Astrocyte (in vitro differentiated cells and primary cell): ENCODE measurements around the gene VRK2. TPM values are rescaled to one million over a fixed set of nuclear protein-coding genes. Genes with fewer than 3 reads are reported as not detected.
A peak's percentile ranks its signal among the peaks of the same experiment; 100 is the strongest.

Experiments used
- DNase-seq: peaks from one replicate; pipeline ENCODE4 v3.0.0-alpha.2; 2010; ENCODE audit warnings: low read depth
- FAIRE-seq: peaks from 2 replicates; lab custom pipeline; 2011; peaks lifted over from hg19 to GRCh38; lab: Jason Lieb, UNC
- H2AFZ ChIP-seq: 2 replicates; pipeline ENCODE4 v1.6.0; 2012; ENCODE audit warnings: low read depth, low read length, inconsistent platforms
- H3K27ac ChIP-seq: 2 replicates; pipeline ENCODE4 v1.5.1; 2011; ENCODE audit warnings: low read depth, low read length, inconsistent platforms
- H3K27me3 ChIP-seq: 2 replicates; pipeline ENCODE4 v1.6.0; 2011; ENCODE audit warnings: low read length, inconsistent platforms; ENCODE audit not compliant: insufficient read depth
- H3K36me3 ChIP-seq: 2 replicates; pipeline ENCODE4 v1.5.1; 2011; ENCODE audit warnings: low read length, inconsistent platforms; ENCODE audit not compliant: insufficient read depth
- H3K4me1 ChIP-seq: 2 replicates; pipeline ENCODE4 v1.5.1; 2011; ENCODE audit warnings: low read length, inconsistent platforms; ENCODE audit not compliant: insufficient read depth
- H3K4me2 ChIP-seq: 2 replicates; pipeline ENCODE4 v1.6.0; 2012; ENCODE audit warnings: low read length, inconsistent platforms
- H3K4me3 ChIP-seq: 2 replicates; pipeline ENCODE4 v1.5.1; 2011; ENCODE audit warnings: low read depth, mild to moderate bottlenecking, low read length, inconsistent platforms; ENCODE audit not compliant: insufficient read depth
- H3K79me2 ChIP-seq: 2 replicates; pipeline ENCODE4 v1.6.0; 2012; ENCODE audit warnings: mild to moderate bottlenecking, low read length, inconsistent platforms; ENCODE audit not compliant: insufficient read depth
- H3K9ac ChIP-seq: 2 replicates; pipeline ENCODE4 v1.6.0; 2012; ENCODE audit warnings: mild to moderate bottlenecking, low read length, inconsistent platforms
- H3K9me3 ChIP-seq: 2 replicates; pipeline ENCODE4 v1.5.1; 2012; ENCODE audit warnings: low read depth, mild to moderate bottlenecking, low read length, inconsistent platforms; ENCODE audit not compliant: insufficient read depth
- H4K20me1 ChIP-seq: 2 replicates; pipeline ENCODE4 v1.6.0; 2012; ENCODE audit warnings: low read length, inconsistent platforms; ENCODE audit not compliant: insufficient read depth
- H3K27ac Mint-ChIP-seq: one replicate; pipeline ENCODE4 v1.8.0; 2021; ENCODE audit warnings: mild to moderate bottlenecking, mixed read lengths; ENCODE audit not compliant: unreplicated experiment
- H3K27me3 Mint-ChIP-seq: one replicate; pipeline ENCODE4 v1.8.0; 2021; ENCODE audit warnings: low read depth, mixed read lengths; ENCODE audit not compliant: unreplicated experiment
- H3K36me3 Mint-ChIP-seq: one replicate; pipeline ENCODE4 v1.8.0; 2021; ENCODE audit warnings: low read depth, mixed read lengths; ENCODE audit not compliant: unreplicated experiment
- H3K4me1 Mint-ChIP-seq: one replicate; pipeline ENCODE4 v1.8.0; 2021; ENCODE audit warnings: low read depth, mixed read lengths; ENCODE audit not compliant: unreplicated experiment
- H3K4me3 Mint-ChIP-seq: one replicate; pipeline ENCODE4 v1.8.0; 2021; ENCODE audit warnings: mild to moderate bottlenecking, moderate library complexity, mixed read lengths; ENCODE audit not compliant: unreplicated experiment
- H3K9me3 Mint-ChIP-seq: one replicate; pipeline ENCODE4 v1.8.0; 2021; ENCODE audit warnings: mild to moderate bottlenecking, mixed read lengths; ENCODE audit not compliant: unreplicated experiment
- CTCF ChIP-seq: IDR thresholded peaks from 2 replicates; pipeline ENCODE4 v1.5.1; 2011; ENCODE audit warnings: low read depth, mild to moderate bottlenecking, inconsistent platforms, low read length, moderate library complexity; ENCODE audit not compliant: insufficient read depth
- EZH2 ChIP-seq: IDR thresholded peaks from 2 replicates; pipeline ENCODE4 v1.6.1; 2012; ENCODE audit warnings: mild to moderate bottlenecking, low read length, inconsistent platforms; ENCODE audit not compliant: insufficient read depth
- total RNA-seq: library from RNA; stranded (reverse); gene quantifications from 2 replicates; pipeline ENCODE4 v1.2.1, GENCODE V29; 2021

VRK2 gene
- total RNA-seq, 1 donor from 2014 or later: 28.6 TPM

GRCh38 chr2:58035352-58035751 lies 11.3 kb upstream of the VRK2 start:
- no peak overlapping the region for H3K4me3 ChIP-seq
- FAIRE-seq: no peak

GRCh38 chr2:58039170-58039611 lies 7.4 kb upstream of the VRK2 start:
- H3K9ac ChIP-seq: peak overlapping the region; percentile 16
- peaks cover 2% of the 10 kb centered on the region for H3K36me3 Mint-ChIP-seq
- H2AFZ ChIP-seq: no peak overlapping the region
- FAIRE-seq (peak; percentile 72), DNase-seq (peak; percentile 68)
- peak overlapping the region; percentile 83 for H3K27ac Mint-ChIP-seq
- no peak overlapping the region for H3K4me3 Mint-ChIP-seq
- H3K4me2 ChIP-seq: peak overlapping the region; percentile 48
- no peak overlapping the region for H3K4me3 ChIP-seq
- no peaks in the 10 kb centered on the region for H4K20me1 ChIP-seq
- H3K27me3 ChIP-seq: no peaks in the 10 kb centered on the region
- no peaks in the 10 kb centered on the region for H3K9me3 Mint-ChIP-seq
- no peak overlapping the region for H3K27ac ChIP-seq
- TF ChIP-seq EZH2 (no peak), CTCF (no peak)
- H3K79me2 ChIP-seq: no peaks in the 10 kb centered on the region
- H3K9me3 ChIP-seq: no peaks in the 10 kb centered on the region
- peaks cover 20% of the 10 kb centered on the region for H3K4me1 Mint-ChIP-seq
- H3K4me1 ChIP-seq: peaks cover 9% of the 10 kb centered on the region
- H3K27me3 Mint-ChIP-seq: no peaks in the 10 kb centered on the region
- no peaks in the 10 kb centered on the region for H3K36me3 ChIP-seq

More at GRCh38 chr2:58035352-58035751, 11.3 kb upstream of the VRK2 start:
- Mint-ChIP-seq H3K27me3 (no peaks in the 10 kb centered on the region), H3K4me1 (peaks cover 26% of the 10 kb centered on the region), H3K4me3 (no peak overlapping the region), H3K9me3 (peaks cover 2% of the 10 kb centered on the region), H3K27ac (no peak overlapping the region), H3K36me3 (peaks cover 2% of the 10 kb centered on the region)
- no peaks in the 10 kb centered on the region for H3K27me3 ChIP-seq
- H3K9me3 ChIP-seq: no peaks in the 10 kb centered on the region
- H3K4me2 ChIP-seq: no peak overlapping the region
- H4K20me1 ChIP-seq: no peaks in the 10 kb centered on the region
- no peak for DNase-seq
- peaks cover 19% of the 10 kb centered on the region for H3K4me1 ChIP-seq
- H3K9ac ChIP-seq: no peak overlapping the region
- no peak for TF ChIP-seq EZH2
- TF ChIP-seq CTCF: no peak
- H2AFZ ChIP-seq: no peak overlapping the region
- H3K36me3 ChIP-seq: no peaks in the 10 kb centered on the region
- no peaks in the 10 kb centered on the region for H3K79me2 ChIP-seq
- H3K27ac ChIP-seq: no peak overlapping the region

GRCh38 chr2:58042486-58042970 lies 4.1 kb upstream of the VRK2 start:
- Mint-ChIP-seq H3K27ac (peak overlapping the region; percentile 79), H3K9me3 (no peaks in the 10 kb centered on the region), H3K4me3 (no peak overlapping the region), H3K36me3 (peaks cover 2% of the 10 kb centered on the region), H3K27me3 (no peaks in the 10 kb centered on the region), H3K4me1 (peaks cover 22% of the 10 kb centered on the region)
- Histone ChIP-seq H4K20me1 (no peaks in the 10 kb centered on the region), H3K9ac (no peak overlapping the region), H3K79me2 (peaks cover 6% of the 10 kb centered on the region), H2AFZ (no peak overlapping the region), H3K9me3 (no peaks in the 10 kb centered on the region), H3K4me3 (no peak overlapping the region), H3K27ac (peak overlapping the region; percentile 66), H3K4me1 (peaks cover 14% of the 10 kb centered on the region), H3K4me2 (peak overlapping the region; percentile 69), H3K27me3 (no peaks in the 10 kb centered on the region), H3K36me3 (no peaks in the 10 kb centered on the region)
- FAIRE-seq: peak; percentile 90
- TF ChIP-seq CTCF: no peak
- TF ChIP-seq EZH2: no peak
- peak; percentile 93 for DNase-seq
